Suprapubic skin (tissue), 4 donors: ENCODE results near the gene ERF. TPM values are rescaled to one million over a fixed set of nuclear protein-coding genes. Genes with fewer than 3 reads are reported as not detected.

ENCODE experiments used
- DNase-seq, 2 donors: peaks; one replicate each; pipeline ENCODE4 v3.0.0-alpha.2; 2019; ENCODE audit warnings: low spot score in 2 of 2
- H3K27ac ChIP-seq: fragments of 200-600 bp; sonication (generic); one replicate; pipeline ENCODE4 v1.5.1; 2019
- H3K27me3 ChIP-seq: fragments of 200-600 bp; sonication (generic); one replicate; pipeline ENCODE4 v1.5.1; 2019
- H3K36me3 ChIP-seq: fragments of 200-600 bp; sonication (generic); one replicate; pipeline ENCODE4 v1.5.1; 2019
- H3K4me1 ChIP-seq: fragments of 200-600 bp; sonication (generic); one replicate; pipeline ENCODE4 v1.5.1; 2019
- H3K4me3 ChIP-seq: fragments of 200-600 bp; sonication (generic); one replicate; pipeline ENCODE4 v1.5.1; 2019; ENCODE audit warnings: mild to moderate bottlenecking
- H3K9me3 ChIP-seq: fragments of 200-600 bp; sonication (generic); one replicate; pipeline ENCODE4 v1.5.1; 2019
- EP300 ChIP-seq: sonication (generic); formaldehyde crosslinking; IDR thresholded peaks from one replicate; pipeline ENCODE4 v1.6.1; 2017; ENCODE audit warnings: antibody characterized with exemption
- POLR2A ChIP-seq, 2 donors: fragments of 450-650 bp; IDR thresholded peaks; one replicate each; pipeline ENCODE4 v1.6.1; 2017; ENCODE audit warnings: antibody characterized with exemption in 2 of 2, mild to moderate bottlenecking in 2 of 2, moderate library complexity in 2 of 2
- POLR2AphosphoS5 ChIP-seq, 3 donors: sonication (generic); formaldehyde crosslinking; IDR thresholded peaks; one replicate each; pipeline ENCODE4 v1.6.1; 2017; ENCODE audit warnings: antibody characterized with exemption in 3 of 3
- WGBS: methylation state at CpG from one replicate; pipeline ENCODE4 v1.1.5; 2018; 5-methylcytosine and 5-hydroxymethylcytosine counted together
- total RNA-seq, 4 donors: library from RNA; depleted of rRNA; stranded (reverse); fragments of >200 nt; gene quantifications; one replicate each; pipeline ENCODE4 v1.1.0, GENCODE V29; 2016
- TF ChIP-seq, protein P1 (sequence below), 2 donors: fragments of 200-600 bp in 1 of 2; fragments of 450-650 bp in 1 of 2; sonication (generic) in 1 of 2; IDR thresholded peaks; one replicate each; pipeline ENCODE4 v1.5.1; 2016 to 2019; ENCODE audit warnings: antibody characterized with exemption in 2 of 2, mild to moderate bottlenecking in 1 of 2, moderate library complexity in 1 of 2

Gene ERF
- total RNA-seq, 4 donors from 2014 or later: 36.8 to 49.5 (median 45.8) TPM

DNA sequence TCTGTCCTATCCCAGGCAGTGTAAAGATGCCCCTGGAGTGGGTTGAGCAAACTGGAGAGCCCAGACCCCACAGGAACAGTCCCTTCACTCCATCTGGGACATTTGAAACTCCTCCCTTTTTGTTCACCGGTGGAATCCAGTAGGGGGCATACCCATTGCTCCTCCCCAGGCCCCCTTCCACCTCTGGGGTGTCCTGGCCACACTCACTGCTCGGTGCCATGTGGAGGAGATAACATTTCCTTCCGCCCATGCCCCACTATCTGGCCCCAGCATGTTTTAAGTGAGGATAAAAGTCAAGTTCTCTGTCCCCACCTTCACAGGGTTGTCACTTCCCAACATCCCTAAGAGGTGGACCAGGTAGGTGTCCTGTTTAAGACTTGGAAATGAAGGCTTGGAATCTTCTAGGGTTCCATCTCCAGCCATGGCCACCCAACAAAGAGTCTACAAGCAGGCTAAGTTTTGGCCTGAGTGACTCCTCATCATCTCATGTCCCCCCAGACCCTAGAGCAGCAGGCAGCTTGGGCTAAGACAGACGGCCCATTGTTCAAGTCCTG, 25.6 kb downstream of the ERF start:
- Histone ChIP-seq H3K4me1 (no peaks in the 10 kb centered on the region), H3K36me3 (peaks cover 100% of the 10 kb centered on the region), H3K27ac (no peak overlapping the region), H3K4me3 (no peak overlapping the region), H3K27me3 (no peaks in the 10 kb centered on the region), H3K9me3 (no peaks in the 10 kb centered on the region)
- TF ChIP-seq POLR2A (IDR thresholded peaks at IDR 0.05): no peak
- TF ChIP-seq, protein P1, sequence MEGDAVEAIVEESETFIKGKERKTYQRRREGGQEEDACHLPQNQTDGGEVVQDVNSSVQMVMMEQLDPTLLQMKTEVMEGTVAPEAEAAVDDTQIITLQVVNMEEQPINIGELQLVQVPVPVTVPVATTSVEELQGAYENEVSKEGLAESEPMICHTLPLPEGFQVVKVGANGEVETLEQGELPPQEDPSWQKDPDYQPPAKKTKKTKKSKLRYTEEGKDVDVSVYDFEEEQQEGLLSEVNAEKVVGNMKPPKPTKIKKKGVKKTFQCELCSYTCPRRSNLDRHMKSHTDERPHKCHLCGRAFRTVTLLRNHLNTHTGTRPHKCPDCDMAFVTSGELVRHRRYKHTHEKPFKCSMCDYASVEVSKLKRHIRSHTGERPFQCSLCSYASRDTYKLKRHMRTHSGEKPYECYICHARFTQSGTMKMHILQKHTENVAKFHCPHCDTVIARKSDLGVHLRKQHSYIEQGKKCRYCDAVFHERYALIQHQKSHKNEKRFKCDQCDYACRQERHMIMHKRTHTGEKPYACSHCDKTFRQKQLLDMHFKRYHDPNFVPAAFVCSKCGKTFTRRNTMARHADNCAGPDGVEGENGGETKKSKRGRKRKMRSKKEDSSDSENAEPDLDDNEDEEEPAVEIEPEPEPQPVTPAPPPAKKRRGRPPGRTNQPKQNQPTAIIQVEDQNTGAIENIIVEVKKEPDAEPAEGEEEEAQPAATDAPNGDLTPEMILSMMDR (IDR thresholded peaks at IDR 0.05): no peak
- TF ChIP-seq POLR2AphosphoS5 (IDR thresholded peaks at IDR 0.05): no peak
- TF ChIP-seq EP300: no peak
- WGBS: 70% methylated on average over 4 of the region's 4 CpGs
- no peak for DNase-seq

- Histone ChIP-seq H3K4me1 (no peaks in the 10 kb centered on the region), H3K4me3 (no peak overlapping the region), H3K36me3 (peaks cover 96% of the 10 kb centered on the region), H3K27ac (no peak overlapping the region), H3K27me3 (no peaks in the 10 kb centered on the region), H3K9me3 (no peaks in the 10 kb centered on the region)
- TF ChIP-seq POLR2A (IDR thresholded peaks at IDR 0.05) (no peak), EP300 (no peak), POLR2AphosphoS5 (IDR thresholded peaks at IDR 0.05) (no peak)
- TF ChIP-seq, protein P1 (IDR thresholded peaks at IDR 0.05): no peak
- 86% methylated on average over 1 of the region's 4 CpGs for WGBS
- DNase-seq: no peak
Measured at GRCh38 chr19:42228641-42229040, 26.3 kb downstream of the ERF start.

DNA sequence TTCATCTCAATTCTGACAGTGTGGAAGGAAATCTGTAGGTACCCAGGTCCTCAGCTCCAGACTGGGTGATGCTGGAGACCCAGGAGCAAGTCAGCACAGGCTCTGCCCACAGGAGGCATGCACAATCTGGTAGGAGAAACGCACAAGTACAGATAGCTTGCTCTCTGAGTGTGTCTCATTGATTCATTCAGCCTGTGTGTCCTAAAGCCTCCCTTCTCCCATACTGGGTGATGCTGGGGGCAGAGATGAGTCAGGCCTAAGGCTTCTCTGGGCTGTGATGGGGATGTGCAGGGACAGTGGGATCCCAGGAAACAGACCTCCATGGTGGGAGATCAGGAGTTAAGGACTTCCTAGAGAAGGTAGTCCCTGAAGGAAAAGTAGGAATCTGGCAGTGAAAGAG, 28.0 kb downstream of the ERF start:
- Histone ChIP-seq H3K36me3 (peaks cover 79% of the 10 kb centered on the region), H3K4me3 (no peak overlapping the region), H3K9me3 (no peaks in the 10 kb centered on the region), H3K27me3 (no peaks in the 10 kb centered on the region), H3K27ac (no peak overlapping the region), H3K4me1 (no peaks in the 10 kb centered on the region)
- no peak for DNase-seq
- WGBS: 67% methylated on average over 1 of the region's 1 CpG
- TF ChIP-seq EP300 (no peak), POLR2A (IDR thresholded peaks at IDR 0.05) (no peak), POLR2AphosphoS5 (IDR thresholded peaks at IDR 0.05) (no peak)
- TF ChIP-seq, protein P1 (IDR thresholded peaks at IDR 0.05): no peak

- 97% methylated on average over 18 of the region's 33 CpGs for WGBS
- Histone ChIP-seq H3K27ac (no peak overlapping the region), H3K27me3 (no peaks in the 10 kb centered on the region), H3K4me3 (no peak overlapping the region), H3K9me3 (no peaks in the 10 kb centered on the region), H3K4me1 (peaks cover 8% of the 10 kb centered on the region), H3K36me3 (peaks cover 68% of the 10 kb centered on the region)
- no peak for DNase-seq
- no peak for TF ChIP-seq POLR2AphosphoS5 (IDR thresholded peaks at IDR 0.05)
Measured at GRCh38 chr19:42225718-42226292, 29.1 kb downstream of the ERF start.

DNA sequence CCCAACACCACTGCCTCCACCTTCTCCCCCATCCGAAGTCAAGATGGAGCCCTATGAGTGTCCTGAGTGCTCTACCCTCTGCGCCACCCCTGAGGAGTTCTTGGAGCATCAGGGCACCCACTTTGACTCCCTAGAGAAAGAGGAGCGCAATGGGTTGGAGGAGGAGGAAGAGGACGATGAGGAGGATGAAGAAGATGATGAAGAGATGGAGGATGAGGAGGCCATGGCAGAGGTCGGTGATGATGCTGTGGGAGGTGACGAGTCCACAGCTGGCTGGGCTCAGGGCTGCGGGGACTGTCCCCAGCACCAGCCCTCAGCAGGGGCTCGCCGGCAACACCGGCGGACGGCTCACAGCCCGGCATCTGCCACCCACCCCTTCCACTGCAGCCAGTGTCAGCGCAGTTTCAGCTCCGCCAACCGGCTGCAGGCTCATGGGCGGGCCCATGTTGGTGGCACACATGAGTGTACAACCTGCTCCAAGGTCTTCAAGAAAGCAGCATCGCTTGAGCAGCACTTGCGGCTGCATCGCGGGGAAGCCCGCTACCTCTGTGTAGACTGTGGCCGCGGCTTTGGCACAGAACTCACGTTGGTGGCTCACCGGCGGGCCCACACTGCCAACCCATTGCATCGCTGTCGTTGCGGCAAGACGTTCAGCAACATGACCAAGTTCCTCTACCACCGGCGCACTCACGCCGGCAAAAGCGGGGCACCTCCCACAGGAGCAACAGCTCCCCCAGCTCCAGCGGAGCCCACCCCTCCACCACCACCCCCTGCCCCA, 29.8 kb downstream of the ERF start:
- no peak for DNase-seq
- Histone ChIP-seq H3K27ac (no peak overlapping the region), H3K36me3 (peaks cover 61% of the 10 kb centered on the region), H3K9me3 (no peaks in the 10 kb centered on the region), H3K4me3 (no peak overlapping the region), H3K4me1 (peaks cover 13% of the 10 kb centered on the region), H3K27me3 (no peaks in the 10 kb centered on the region)
- TF ChIP-seq, protein P1 (IDR thresholded peaks at IDR 0.05): no peak
- TF ChIP-seq POLR2A (IDR thresholded peaks at IDR 0.05) (no peak), POLR2AphosphoS5 (IDR thresholded peaks at IDR 0.05) (no peak), EP300 (no peak)
- 93% methylated on average over 33 of the region's 37 CpGs for WGBS
